HUES6 (cell line): ENCODE data around the gene HSPH1.

Experiments used
- H3K27ac ChIP-seq: 2 replicates; pipeline ENCODE4 v1.7.0; 2013; ENCODE audit warnings: low read depth, mild to moderate bottlenecking, low read length, inconsistent platforms
- H3K27me3 ChIP-seq: 2 replicates; pipeline ENCODE4 v1.6.1; 2013; ENCODE audit warnings: low read length; ENCODE audit not compliant: control insufficient read depth, insufficient read depth
- H3K36me3 ChIP-seq: 2 replicates; pipeline ENCODE4 v1.6.1; 2013; ENCODE audit warnings: low read length; ENCODE audit not compliant: control insufficient read depth, insufficient read depth
- H3K4me1 ChIP-seq: 2 replicates; pipeline ENCODE4 v1.6.1; 2013; ENCODE audit warnings: low read length; ENCODE audit not compliant: control insufficient read depth, insufficient read depth
- H3K4me3 ChIP-seq: 2 replicates; pipeline ENCODE4 v1.5.1; 2013; ENCODE audit warnings: low read depth, low read length
- H3K9ac ChIP-seq: one replicate; pipeline ENCODE4 v1.6.1; 2013; ENCODE audit warnings: mild to moderate bottlenecking, low read length
- H3K9me3 ChIP-seq: 2 replicates; pipeline ENCODE4 v1.6.1; 2013; ENCODE audit warnings: low read depth, low read length; ENCODE audit not compliant: control insufficient read depth, insufficient read depth

The HSPH1 gene

GRCh38 chr13:31094331-31095015 lies 67.2 kb downstream of the HSPH1 start:
- no peak overlapping the region for H3K4me3 ChIP-seq
- H3K9me3 ChIP-seq = no peaks in the 10 kb centered on the region
- H3K9ac ChIP-seq = no peak overlapping the region
- H3K27me3 ChIP-seq = no peaks in the 10 kb centered on the region
- H3K27ac ChIP-seq = no peak overlapping the region
- peaks cover 18% of the 10 kb centered on the region for H3K4me1 ChIP-seq
- no peaks in the 10 kb centered on the region for H3K36me3 ChIP-seq

- no peaks in the 10 kb centered on the region for H3K36me3 ChIP-seq
- H3K9me3 ChIP-seq = no peaks in the 10 kb centered on the region
- H3K27ac ChIP-seq = no peak overlapping the region
- H3K4me1 ChIP-seq = peaks cover 18% of the 10 kb centered on the region
- no peak overlapping the region for H3K4me3 ChIP-seq
- no peak overlapping the region for H3K9ac ChIP-seq
- no peaks in the 10 kb centered on the region for H3K27me3 ChIP-seq
Observed at GRCh38 chr13:31093145-31093885, 68.4 kb downstream of the HSPH1 start.

- Histone ChIP-seq H3K36me3 (no peaks in the 10 kb centered on the region), H3K27me3 (no peaks in the 10 kb centered on the region), H3K4me1 (peaks cover 17% of the 10 kb centered on the region), H3K4me3 (no peak overlapping the region), H3K9ac (no peak overlapping the region), H3K9me3 (no peaks in the 10 kb centered on the region), H3K27ac (no peak overlapping the region)
Observed at GRCh38 chr13:31092646-31093045, 69.1 kb downstream of the HSPH1 start.

GRCh38 chr13:31090961-31091624 lies 70.6 kb downstream of the HSPH1 start:
- H3K9ac ChIP-seq = no peak overlapping the region
- H3K4me1 ChIP-seq = peaks cover 5% of the 10 kb centered on the region
- H3K27me3 ChIP-seq = no peaks in the 10 kb centered on the region
- H3K36me3 ChIP-seq = no peaks in the 10 kb centered on the region
- H3K27ac ChIP-seq = no peak overlapping the region
- H3K9me3 ChIP-seq = no peaks in the 10 kb centered on the region
- no peak overlapping the region for H3K4me3 ChIP-seq

- no peaks in the 10 kb centered on the region for H3K27me3 ChIP-seq
- H3K36me3 ChIP-seq = no peaks in the 10 kb centered on the region
- no peak overlapping the region for H3K27ac ChIP-seq
- H3K4me1 ChIP-seq = peaks cover 2% of the 10 kb centered on the region
- no peak overlapping the region for H3K4me3 ChIP-seq
- no peaks in the 10 kb centered on the region for H3K9me3 ChIP-seq
- no peak overlapping the region for H3K9ac ChIP-seq
Observed at GRCh38 chr13:31090096-31090495, 71.6 kb downstream of the HSPH1 start.

GRCh38 chr13:31089649-31090048 lies 72.1 kb downstream of the HSPH1 start:
- Histone ChIP-seq H3K4me3 (no peak overlapping the region), H3K27me3 (no peaks in the 10 kb centered on the region), H3K27ac (no peak overlapping the region), H3K4me1 (no peaks in the 10 kb centered on the region; the same call in 1 of the 2 replicates), H3K36me3 (no peaks in the 10 kb centered on the region), H3K9ac (no peak overlapping the region), H3K9me3 (no peaks in the 10 kb centered on the region)

- no peaks in the 10 kb centered on the region for H3K9me3 ChIP-seq
- H3K9ac ChIP-seq = no peak overlapping the region
- H3K27ac ChIP-seq = no peak overlapping the region
- H3K27me3 ChIP-seq = no peaks in the 10 kb centered on the region
- H3K36me3 ChIP-seq = no peaks in the 10 kb centered on the region
- no peak overlapping the region for H3K4me3 ChIP-seq
- H3K4me1 ChIP-seq = no peaks in the 10 kb centered on the region; the same call in 1 of the 2 replicates
Observed at GRCh38 chr13:31088826-31089420, 72.8 kb downstream of the HSPH1 start.
